OCI-LY1 (cell line): ENCODE data around the gene NR6A1.

Experiments
- EZH2 ChIP-seq: fragments of 200-600 bp; sonication (generic), shearing (Covaris generic); IDR thresholded peaks from 2 replicates; pipeline ENCODE4 v1.8.0; 2017; ENCODE audit warnings: borderline replicate concordance, mixed run types, mild to moderate bottlenecking, antibody characterized with exemption, low read length, moderate library complexity, mixed read lengths
- TF ChIP-seq, protein P1 (sequence below): fragments of 200-600 bp; sonication (generic), shearing (Covaris generic); IDR thresholded peaks from 2 replicates; pipeline ENCODE4 v1.5.1; 2017; ENCODE audit warnings: mild to moderate bottlenecking, antibody characterized with exemption, low read length, moderate library complexity, mixed read lengths

DNA sequence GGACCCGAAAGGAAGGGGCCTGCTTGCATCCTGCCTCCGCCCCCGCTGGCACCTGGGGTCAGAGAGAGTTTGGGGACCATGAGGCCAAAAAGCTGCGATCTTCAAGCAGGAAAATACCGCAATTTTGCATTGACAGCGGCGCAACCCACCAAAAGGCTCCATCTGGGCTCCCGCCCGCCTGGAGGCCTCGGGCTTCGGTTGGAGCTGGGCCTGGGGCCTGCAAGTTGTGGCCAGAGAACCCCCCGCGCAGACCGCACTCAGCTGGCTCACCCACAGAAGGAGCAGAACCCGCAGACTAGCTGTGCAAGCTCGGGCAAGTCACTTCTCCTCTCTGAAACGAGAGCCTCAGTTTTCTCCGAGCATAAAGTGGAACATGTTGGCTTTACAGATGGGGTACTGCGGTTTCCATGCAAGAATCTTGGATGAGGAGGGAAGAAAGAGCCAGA is 265.2 kb downstream of the NR6A1 start:
- TF ChIP-seq, protein P1, sequence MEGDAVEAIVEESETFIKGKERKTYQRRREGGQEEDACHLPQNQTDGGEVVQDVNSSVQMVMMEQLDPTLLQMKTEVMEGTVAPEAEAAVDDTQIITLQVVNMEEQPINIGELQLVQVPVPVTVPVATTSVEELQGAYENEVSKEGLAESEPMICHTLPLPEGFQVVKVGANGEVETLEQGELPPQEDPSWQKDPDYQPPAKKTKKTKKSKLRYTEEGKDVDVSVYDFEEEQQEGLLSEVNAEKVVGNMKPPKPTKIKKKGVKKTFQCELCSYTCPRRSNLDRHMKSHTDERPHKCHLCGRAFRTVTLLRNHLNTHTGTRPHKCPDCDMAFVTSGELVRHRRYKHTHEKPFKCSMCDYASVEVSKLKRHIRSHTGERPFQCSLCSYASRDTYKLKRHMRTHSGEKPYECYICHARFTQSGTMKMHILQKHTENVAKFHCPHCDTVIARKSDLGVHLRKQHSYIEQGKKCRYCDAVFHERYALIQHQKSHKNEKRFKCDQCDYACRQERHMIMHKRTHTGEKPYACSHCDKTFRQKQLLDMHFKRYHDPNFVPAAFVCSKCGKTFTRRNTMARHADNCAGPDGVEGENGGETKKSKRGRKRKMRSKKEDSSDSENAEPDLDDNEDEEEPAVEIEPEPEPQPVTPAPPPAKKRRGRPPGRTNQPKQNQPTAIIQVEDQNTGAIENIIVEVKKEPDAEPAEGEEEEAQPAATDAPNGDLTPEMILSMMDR: no peak
- no peak for TF ChIP-seq EZH2
